Right renal pelvis (tissue), 4 donors: Measurements from ENCODE around the gene ANKRD11. TPM values are rescaled to one million over a fixed set of nuclear protein-coding genes. Genes with fewer than 3 reads are reported as not detected.

ENCODE experiments used
- DNase-seq, 4 donors: peaks; one replicate each; pipeline ENCODE4 v3.0.0-alpha.2; 2013; ENCODE audit warnings: low read depth in 4 of 4, low spot score in 3 of 4, missing footprints in 1 of 4
- polyA plus RNA-seq, 4 donors: library from polyadenylated mRNA; unstranded; fragments of 120-200 nt; gene quantifications; one replicate each; pipeline ENCODE4 v1.2.1, GENCODE V29; 2013; ENCODE audit not compliant: insufficient read length in 4 of 4

ANKRD11 gene
- polyA plus RNA-seq, 4 donors: 90.2 to 101 (median 96.6) TPM

- no peak for DNase-seq
Measured at GRCh38 chr16:89293276-89294143, 196.9 kb downstream of the ANKRD11 start.

- no peak for DNase-seq
Measured at GRCh38 chr16:89292443-89293078, 197.8 kb downstream of the ANKRD11 start.

- DNase-seq: no peak
Measured at GRCh38 chr16:89291776-89292175, 198.6 kb downstream of the ANKRD11 start.

- DNase-seq: no peak
Measured at GRCh38 chr16:89291363-89291762, 199.0 kb downstream of the ANKRD11 start.

GRCh38 chr16:89290887-89291286 is 199.5 kb downstream of the ANKRD11 start:
- no peak for DNase-seq

- DNase-seq: no peak
Measured at GRCh38 chr16:89290472-89290871, 199.9 kb downstream of the ANKRD11 start.

GRCh38 chr16:89289428-89290395 is 200.6 kb downstream of the ANKRD11 start:
- peak in 3 of 4 donors; percentile 25 to 38 (median 36) for DNase-seq

GRCh38 chr16:89288966-89289365 is 201.4 kb downstream of the ANKRD11 start:
- no peak for DNase-seq

GRCh38 chr16:89288577-89288844 is 201.8 kb downstream of the ANKRD11 start:
- no peak for DNase-seq

- no peak for DNase-seq
Measured at GRCh38 chr16:89287777-89288576, 202.4 kb downstream of the ANKRD11 start.

GRCh38 chr16:89286096-89286495 is 204.3 kb downstream of the ANKRD11 start:
- DNase-seq: no peak

- no peak for DNase-seq
Measured at GRCh38 chr16:89285381-89285780, 205.0 kb downstream of the ANKRD11 start.

GRCh38 chr16:89283449-89283848 is 206.9 kb downstream of the ANKRD11 start:
- no peak for DNase-seq

- no peak for DNase-seq
Measured at GRCh38 chr16:89282523-89282922, 207.8 kb downstream of the ANKRD11 start.

GRCh38 chr16:89281829-89282228 is 208.5 kb downstream of the ANKRD11 start:
- DNase-seq: no peak

- DNase-seq: no peak
Measured at GRCh38 chr16:89281189-89281577, 209.2 kb downstream of the ANKRD11 start.

GRCh38 chr16:89280546-89281188 is 209.7 kb downstream of the ANKRD11 start:
- no peak for DNase-seq

- DNase-seq: no peak
Measured at GRCh38 chr16:89279666-89280481, 210.5 kb downstream of the ANKRD11 start.
